GM23338 (cell line): ENCODE results near the gene GLTP. TPM values are rescaled to one million over a fixed set of nuclear protein-coding genes. Genes with fewer than 3 reads are reported as not detected.

Source experiments
- ATAC-seq: fragments of 200-7000 bp; cut with Tn5 transposase; 3 replicates; pipeline ENCODE4 v1.9.1; 2020
- DNase-seq: peaks from one replicate; pipeline ENCODE4 v3.0.0-alpha.2; 2015; ENCODE audit warnings: low spot score
- H2AFZ ChIP-seq: fragments of 200-600 bp; sonication (generic); 2 replicates; pipeline ENCODE4 v1.8.0; 2016; ENCODE audit warnings: antibody characterized with exemption, mild to moderate bottlenecking, moderate library complexity
- H3F3A ChIP-seq: fragments of 200-600 bp; sonication (generic); replicated peaks from 2 replicates; pipeline ENCODE4 v1.8.0; 2017; ENCODE audit warnings: antibody characterized with exemption, mixed run types, low read depth
- H3K27ac ChIP-seq: fragments of 200-600 bp; sonication (generic); 2 replicates; pipeline ENCODE4 v1.6.1; 2016; ENCODE audit warnings: low read depth
- H3K27me3 ChIP-seq: fragments of 200-600 bp; sonication (generic); 2 replicates; pipeline ENCODE4 v1.8.0; 2016; ENCODE audit warnings: mild to moderate bottlenecking, mixed run types, moderate library complexity; ENCODE audit not compliant: insufficient read depth
- H3K36me3 ChIP-seq: fragments of 200-600 bp; sonication (generic); 2 replicates; pipeline ENCODE4 v1.8.0; 2016; ENCODE audit warnings: mild to moderate bottlenecking; ENCODE audit not compliant: insufficient read depth
- H3K4me1 ChIP-seq: fragments of 200-600 bp; sonication (generic); 2 replicates; pipeline ENCODE4 v1.8.0; 2016; ENCODE audit warnings: mild to moderate bottlenecking, moderate library complexity; ENCODE audit not compliant: insufficient read depth
- H3K4me2 ChIP-seq: fragments of 200-600 bp; sonication (generic); 2 replicates; pipeline ENCODE4 v1.7.1; 2017; ENCODE audit warnings: mixed run types
- H3K4me3 ChIP-seq: fragments of 200-600 bp; sonication (generic); 2 replicates; pipeline ENCODE4 v1.6.1; 2016; ENCODE audit warnings: mixed run types
- H3K79me2 ChIP-seq: fragments of 200-600 bp; sonication (generic); replicated peaks from 2 replicates; pipeline ENCODE4 v1.8.0; 2017; ENCODE audit warnings: mild to moderate bottlenecking; ENCODE audit not compliant: insufficient read depth
- H3K9me2 ChIP-seq: fragments of 200-600 bp; sonication (generic); 2 replicates; pipeline ENCODE4 v1.8.0; 2017; ENCODE audit not compliant: insufficient read depth
- H4K20me1 ChIP-seq: fragments of 200-600 bp; sonication (generic); replicated peaks from 2 replicates; pipeline ENCODE4 v1.8.0; 2017; ENCODE audit warnings: mild to moderate bottlenecking; ENCODE audit not compliant: insufficient read depth
- H3K27ac Mint-ChIP-seq: 2 replicates; pipeline ENCODE4 v1.8.0; 2020; ENCODE audit warnings: inconsistent platforms, mild to moderate bottlenecking, moderate library complexity, mixed read lengths
- H3K27me3 Mint-ChIP-seq: 3 replicates; pipeline ENCODE4 v1.8.0; 2022; ENCODE audit warnings: low read depth, mild to moderate bottlenecking, moderate library complexity, mixed read lengths, inconsistent platforms; ENCODE audit not compliant: insufficient read depth, poor library complexity
- H3K36me3 Mint-ChIP-seq: 3 replicates; pipeline ENCODE4 v1.8.0; 2021; ENCODE audit warnings: low read depth, mild to moderate bottlenecking, inconsistent platforms, moderate library complexity, mixed read lengths
- H3K4me1 Mint-ChIP-seq: 3 replicates; pipeline ENCODE4 v1.8.0; 2020; ENCODE audit warnings: mild to moderate bottlenecking, inconsistent platforms, mixed read lengths
- H3K4me3 Mint-ChIP-seq: 3 replicates; pipeline ENCODE4 v1.8.0; 2021; ENCODE audit warnings: moderate library complexity, mild to moderate bottlenecking, inconsistent platforms, mixed read lengths
- H3K9me3 Mint-ChIP-seq: 3 replicates; pipeline ENCODE4 v1.8.0; 2020; ENCODE audit warnings: moderate library complexity, mild to moderate bottlenecking, inconsistent platforms, mixed read lengths
- CREB1 ChIP-seq: fragments of 250-450 bp; sonication (Bioruptor Pico); IDR thresholded peaks from 2 replicates; pipeline ENCODE4 v1.5.0; 2020; ENCODE audit warnings: low read depth, mild to moderate bottlenecking, moderate library complexity
- EZH2phosphoT487 ChIP-seq: fragments of 200-600 bp; sonication (generic); IDR thresholded peaks from one replicate; pipeline ENCODE4 v1.8.1; 2018; ENCODE audit warnings: antibody characterized with exemption; ENCODE audit not compliant: unreplicated experiment
- POLR2AphosphoS5 ChIP-seq: IDR thresholded peaks from 2 replicates; pipeline ENCODE4 v1.6.1; 2016; ENCODE audit warnings: antibody characterized with exemption, low read depth
- polyA plus RNA-seq: library from polyadenylated mRNA; unstranded; fragments of >200 nt; fragmentation: Nextera tagmentation; extraction: Ambion mirVana; gene quantifications from 2 replicates; pipeline ENCODE4 v1.2.1, GENCODE V29; 2016
- total RNA-seq: library from RNA; depleted of rRNA; stranded (reverse); fragments of >200 nt; shearing (Covaris generic); gene quantifications from 2 replicates; pipeline ENCODE4 v1.2.3, GENCODE V29; 2014
- TF ChIP-seq, protein P1 (sequence below), 2 experiments: fragments of 200-600 bp in 1 of 2; sonication (generic) in 1 of 2; conservative IDR thresholded peaks; 2 replicates each; pipeline versions ENCODE4 v1.5.1 to v1.6.1; 2016 to 2017; ENCODE audit warnings: antibody characterized with exemption in 2 of 2, low read depth in 2 of 2, mild to moderate bottlenecking in 2 of 2, moderate library complexity in 1 of 2
- TF ChIP-seq, protein P2 (sequence below): fragments of 250-450 bp; sonication (Bioruptor Pico); IDR thresholded peaks from 2 replicates; pipeline ENCODE4 v1.5.0; 2020; ENCODE audit warnings: mild to moderate bottlenecking, moderate library complexity

The GLTP gene
- total and polyA plus RNA-seq, 2 experiments from 2014 or later: 26.5 to 30.2 TPM

DNA sequence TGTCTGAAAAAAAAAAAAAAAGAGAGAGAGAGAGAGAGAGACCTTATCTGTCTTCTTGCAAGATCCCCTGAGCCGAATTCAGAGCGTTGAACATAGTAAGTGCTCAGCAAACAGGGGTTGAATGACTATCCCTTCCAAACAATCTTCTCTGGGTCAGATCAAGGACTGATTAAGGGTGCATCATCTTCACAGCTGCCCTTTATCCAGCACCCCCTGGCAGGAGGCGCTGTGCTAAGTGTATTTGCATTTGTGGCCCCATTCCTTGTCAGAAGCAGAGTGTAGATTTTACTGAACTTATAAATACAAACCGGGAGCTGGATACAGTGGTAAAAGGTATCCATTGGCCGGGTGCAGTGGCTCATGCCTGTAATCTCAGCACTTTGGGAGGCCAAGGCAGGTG is 38.3 kb downstream of the GLTP start:
- Histone ChIP-seq H3K27me3 (no peaks in the 10 kb centered on the region), H3F3A (no peaks in the 10 kb centered on the region), H3K4me3 (no peak overlapping the region), H3K9me2 (no peaks in the 10 kb centered on the region), H3K27ac (no peak overlapping the region), H4K20me1 (no peaks in the 10 kb centered on the region), H3K79me2 (no peaks in the 10 kb centered on the region), H3K36me3 (no peaks in the 10 kb centered on the region), H3K4me1 (no peaks in the 10 kb centered on the region; the same call in 1 of the 2 replicates), H3K4me2 (no peak overlapping the region), H2AFZ (no peak overlapping the region)
- ATAC-seq: no peak
- H3K27me3 Mint-ChIP-seq: peaks cover 26% of the 10 kb centered on the region
- peaks cover 13% of the 10 kb centered on the region for H3K4me1 Mint-ChIP-seq
- no peak for DNase-seq
- no peak overlapping the region; the same call in 1 of the 2 replicates for H3K27ac Mint-ChIP-seq
- no peaks in the 10 kb centered on the region for H3K36me3 Mint-ChIP-seq
- no peaks in the 10 kb centered on the region; the same call in 2 of the 3 replicates for H3K9me3 Mint-ChIP-seq
- H3K4me3 Mint-ChIP-seq: no peak overlapping the region
- TF ChIP-seq, protein P1, sequence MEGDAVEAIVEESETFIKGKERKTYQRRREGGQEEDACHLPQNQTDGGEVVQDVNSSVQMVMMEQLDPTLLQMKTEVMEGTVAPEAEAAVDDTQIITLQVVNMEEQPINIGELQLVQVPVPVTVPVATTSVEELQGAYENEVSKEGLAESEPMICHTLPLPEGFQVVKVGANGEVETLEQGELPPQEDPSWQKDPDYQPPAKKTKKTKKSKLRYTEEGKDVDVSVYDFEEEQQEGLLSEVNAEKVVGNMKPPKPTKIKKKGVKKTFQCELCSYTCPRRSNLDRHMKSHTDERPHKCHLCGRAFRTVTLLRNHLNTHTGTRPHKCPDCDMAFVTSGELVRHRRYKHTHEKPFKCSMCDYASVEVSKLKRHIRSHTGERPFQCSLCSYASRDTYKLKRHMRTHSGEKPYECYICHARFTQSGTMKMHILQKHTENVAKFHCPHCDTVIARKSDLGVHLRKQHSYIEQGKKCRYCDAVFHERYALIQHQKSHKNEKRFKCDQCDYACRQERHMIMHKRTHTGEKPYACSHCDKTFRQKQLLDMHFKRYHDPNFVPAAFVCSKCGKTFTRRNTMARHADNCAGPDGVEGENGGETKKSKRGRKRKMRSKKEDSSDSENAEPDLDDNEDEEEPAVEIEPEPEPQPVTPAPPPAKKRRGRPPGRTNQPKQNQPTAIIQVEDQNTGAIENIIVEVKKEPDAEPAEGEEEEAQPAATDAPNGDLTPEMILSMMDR (conservative IDR thresholded peaks at IDR 0.05; ENCODE audit: low read depth in 2 of 2): peak in 1 of 2 experiments; percentile 30; a peak in 2 of 4 replicates
- TF ChIP-seq, protein P2, sequence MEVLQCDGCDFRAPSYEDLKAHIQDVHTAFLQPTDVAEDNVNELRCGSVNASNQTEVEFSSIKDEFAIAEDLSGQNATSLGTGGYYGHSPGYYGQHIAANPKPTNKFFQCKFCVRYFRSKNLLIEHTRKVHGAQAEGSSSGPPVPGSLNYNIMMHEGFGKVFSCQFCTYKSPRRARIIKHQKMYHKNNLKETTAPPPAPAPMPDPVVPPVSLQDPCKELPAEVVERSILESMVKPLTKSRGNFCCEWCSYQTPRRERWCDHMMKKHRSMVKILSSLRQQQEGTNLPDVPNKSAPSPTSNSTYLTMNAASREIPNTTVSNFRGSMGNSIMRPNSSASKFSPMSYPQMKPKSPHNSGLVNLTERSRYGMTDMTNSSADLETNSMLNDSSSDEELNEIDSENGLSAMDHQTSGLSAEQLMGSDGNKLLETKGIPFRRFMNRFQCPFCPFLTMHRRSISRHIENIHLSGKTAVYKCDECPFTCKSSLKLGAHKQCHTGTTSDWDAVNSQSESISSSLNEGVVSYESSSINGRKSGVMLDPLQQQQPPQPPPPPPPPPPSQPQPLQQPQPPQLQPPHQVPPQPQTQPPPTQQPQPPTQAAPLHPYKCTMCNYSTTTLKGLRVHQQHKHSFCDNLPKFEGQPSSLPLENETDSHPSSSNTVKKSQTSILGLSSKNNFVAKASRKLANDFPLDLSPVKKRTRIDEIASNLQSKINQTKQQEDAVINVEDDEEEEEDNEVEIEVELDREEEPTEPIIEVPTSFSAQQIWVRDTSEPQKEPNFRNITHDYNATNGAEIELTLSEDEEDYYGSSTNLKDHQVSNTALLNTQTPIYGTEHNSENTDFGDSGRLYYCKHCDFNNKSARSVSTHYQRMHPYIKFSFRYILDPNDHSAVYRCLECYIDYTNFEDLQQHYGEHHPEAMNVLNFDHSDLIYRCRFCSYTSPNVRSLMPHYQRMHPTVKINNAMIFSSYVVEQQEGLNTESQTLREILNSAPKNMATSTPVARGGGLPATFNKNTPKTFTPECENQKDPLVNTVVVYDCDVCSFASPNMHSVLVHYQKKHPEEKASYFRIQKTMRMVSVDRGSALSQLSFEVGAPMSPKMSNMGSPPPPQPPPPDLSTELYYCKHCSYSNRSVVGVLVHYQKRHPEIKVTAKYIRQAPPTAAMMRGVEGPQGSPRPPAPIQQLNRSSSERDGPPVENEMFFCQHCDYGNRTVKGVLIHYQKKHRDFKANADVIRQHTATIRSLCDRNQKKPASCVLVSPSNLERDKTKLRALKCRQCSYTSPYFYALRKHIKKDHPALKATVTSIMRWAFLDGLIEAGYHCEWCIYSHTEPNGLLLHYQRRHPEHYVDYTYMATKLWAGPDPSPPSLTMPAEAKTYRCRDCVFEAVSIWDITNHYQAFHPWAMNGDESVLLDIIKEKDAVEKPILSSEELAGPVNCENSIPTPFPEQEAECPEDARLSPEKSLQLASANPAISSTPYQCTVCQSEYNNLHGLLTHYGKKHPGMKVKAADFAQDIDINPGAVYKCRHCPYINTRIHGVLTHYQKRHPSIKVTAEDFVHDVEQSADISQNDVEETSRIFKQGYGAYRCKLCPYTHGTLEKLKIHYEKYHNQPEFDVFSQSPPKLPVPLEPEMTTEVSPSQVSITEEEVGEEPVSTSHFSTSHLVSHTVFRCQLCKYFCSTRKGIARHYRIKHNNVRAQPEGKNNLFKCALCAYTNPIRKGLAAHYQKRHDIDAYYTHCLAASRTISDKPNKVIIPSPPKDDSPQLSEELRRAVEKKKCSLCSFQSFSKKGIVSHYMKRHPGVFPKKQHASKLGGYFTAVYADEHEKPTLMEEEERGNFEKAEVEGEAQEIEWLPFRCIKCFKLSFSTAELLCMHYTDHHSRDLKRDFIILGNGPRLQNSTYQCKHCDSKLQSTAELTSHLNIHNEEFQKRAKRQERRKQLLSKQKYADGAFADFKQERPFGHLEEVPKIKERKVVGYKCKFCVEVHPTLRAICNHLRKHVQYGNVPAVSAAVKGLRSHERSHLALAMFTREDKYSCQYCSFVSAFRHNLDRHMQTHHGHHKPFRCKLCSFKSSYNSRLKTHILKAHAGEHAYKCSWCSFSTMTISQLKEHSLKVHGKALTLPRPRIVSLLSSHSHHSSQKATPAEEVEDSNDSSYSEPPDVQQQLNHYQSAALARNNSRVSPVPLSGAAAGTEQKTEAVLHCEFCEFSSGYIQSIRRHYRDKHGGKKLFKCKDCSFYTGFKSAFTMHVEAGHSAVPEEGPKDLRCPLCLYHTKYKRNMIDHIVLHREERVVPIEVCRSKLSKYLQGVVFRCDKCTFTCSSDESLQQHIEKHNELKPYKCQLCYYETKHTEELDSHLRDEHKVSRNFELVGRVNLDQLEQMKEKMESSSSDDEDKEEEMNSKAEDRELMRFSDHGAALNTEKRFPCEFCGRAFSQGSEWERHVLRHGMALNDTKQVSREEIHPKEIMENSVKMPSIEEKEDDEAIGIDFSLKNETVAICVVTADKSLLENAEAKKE: no peak
- TF ChIP-seq CREB1 (CRISPR knock-in tag) (no peak), EZH2phosphoT487 (no peak), POLR2AphosphoS5 (no peak)
